HG03439 (cell line): ENCODE data around the gene KLRF1.
A peak's percentile ranks its signal among the peaks of the same experiment; 100 is the strongest.
"Not testable (repeated sequence)": the region's sequence is repeated elsewhere in the genome, so short reads cannot be mapped to it uniquely, and the experiment has no call there.

ENCODE experiments used
- ATAC-seq: cut with Tn5 transposase; IDR thresholded peaks from one replicate; pipeline ENCODE4 v1.9.1; 2021; ENCODE audit warnings: mild to moderate bottlenecking, moderate library complexity; ENCODE audit not compliant: unreplicated experiment

The KLRF1 gene

DNA sequence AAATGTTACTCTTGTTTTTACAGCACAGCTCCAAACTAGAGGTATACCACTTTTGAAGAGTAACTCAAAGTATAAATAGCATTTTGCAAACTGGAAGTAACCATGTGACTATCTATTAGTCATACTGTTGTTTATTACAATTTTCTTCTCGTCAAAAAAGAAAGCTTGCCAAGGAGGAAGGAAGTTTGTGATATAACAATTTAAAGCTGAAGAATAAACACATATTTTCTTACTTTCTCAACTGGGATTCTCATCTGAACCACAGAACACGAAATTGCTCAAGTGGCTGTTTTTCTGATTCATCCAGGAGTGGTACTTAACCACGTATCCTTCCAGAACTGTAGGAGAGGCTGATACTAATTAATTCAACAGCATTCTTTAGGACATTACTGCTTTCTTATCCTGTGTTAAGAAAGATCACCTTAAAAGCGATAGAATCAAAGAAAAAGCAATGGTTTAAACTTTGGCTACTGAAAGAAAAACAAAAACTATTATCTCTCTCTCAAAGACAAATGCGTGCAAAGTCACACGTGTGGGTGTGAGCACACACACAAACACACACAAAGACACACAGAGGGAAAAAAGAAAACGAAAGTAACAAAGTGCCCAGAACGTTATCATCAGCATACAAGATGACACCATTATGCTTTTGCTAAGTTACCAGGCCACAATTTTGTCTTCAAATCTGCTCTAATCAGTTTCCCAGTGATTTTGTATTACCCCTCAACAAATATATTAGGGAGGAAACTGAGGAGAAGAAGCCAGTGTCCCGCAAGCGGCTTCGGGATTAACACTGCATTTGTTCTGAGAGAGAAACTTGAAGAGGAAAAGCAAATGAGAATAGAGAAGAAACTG is 42.3 kb downstream of the KLRF1 start, which contains the start of gene CLEC2B:
TSS of gene CLEC2B (minus strand) at position 48 of the 855 bp plus-strand sequence.
- peak; percentile 37 for ATAC-seq

DNA sequence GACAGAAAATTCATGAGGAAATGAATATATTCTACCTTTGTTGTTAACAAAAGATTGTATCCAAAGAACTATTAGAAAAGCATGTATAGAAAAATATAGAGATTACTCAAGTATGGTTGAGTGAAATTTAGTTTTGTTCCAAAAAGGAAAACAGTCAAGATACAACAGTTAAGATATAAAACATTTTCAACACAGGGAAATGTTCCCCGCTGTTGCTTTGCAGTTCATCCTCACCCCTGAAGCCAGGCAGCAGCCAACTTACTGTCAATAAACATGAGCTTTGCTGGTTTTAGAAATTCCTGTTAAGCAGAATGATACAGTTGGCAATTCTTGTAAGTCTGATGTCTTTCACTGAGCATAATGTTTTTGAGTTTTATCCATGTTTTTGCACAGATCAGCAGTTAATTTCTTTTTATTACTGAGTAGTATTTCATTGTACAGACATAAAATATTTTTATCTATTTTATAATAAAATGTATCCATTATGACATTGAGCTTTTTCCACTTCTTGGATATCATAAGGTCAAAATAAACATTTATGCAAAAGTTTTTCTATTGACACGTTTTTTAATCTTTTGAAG is 43.1 kb downstream of the KLRF1 start:
- ATAC-seq, result no peak

DNA sequence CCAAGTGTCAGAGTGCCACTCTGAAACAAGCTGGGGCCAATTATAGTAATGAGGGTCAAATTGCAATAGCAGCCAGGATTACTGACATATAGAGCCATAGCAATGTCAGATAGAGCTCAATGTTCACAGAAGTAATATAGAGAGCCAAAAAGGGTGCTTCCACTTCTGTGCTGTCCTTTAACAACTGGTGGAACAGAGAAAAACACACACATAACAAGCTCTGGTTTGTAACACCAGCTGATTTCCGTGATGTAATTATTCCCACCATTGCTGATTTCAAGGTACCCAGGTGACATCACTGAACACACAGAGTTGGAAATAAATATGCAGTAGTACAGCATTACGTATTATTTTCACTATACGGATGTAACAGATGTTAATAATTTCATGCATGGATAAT is 44.9 kb downstream of the KLRF1 start:
- no peak for ATAC-seq

DNA sequence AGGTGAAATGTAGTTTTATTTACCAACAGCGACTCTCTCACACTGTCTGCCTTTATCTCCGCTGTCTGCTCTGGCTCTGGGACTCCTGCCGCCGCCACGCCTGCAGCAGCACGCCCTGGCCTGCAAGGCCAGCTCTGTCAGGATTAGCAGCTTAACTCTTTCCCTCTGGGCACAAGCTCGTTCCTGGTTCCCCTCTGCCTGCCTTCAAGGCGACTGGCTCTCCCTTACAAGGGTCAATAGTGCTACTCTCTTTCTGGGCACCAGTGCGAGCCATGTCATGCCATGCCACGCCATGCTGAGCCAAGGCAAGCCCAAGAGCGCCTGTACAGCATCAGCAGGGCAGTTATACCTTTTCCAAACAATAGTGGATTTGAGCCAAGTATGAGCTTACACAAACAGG is 45.5 kb downstream of the KLRF1 start:
- ATAC-seq, result no peak

DNA sequence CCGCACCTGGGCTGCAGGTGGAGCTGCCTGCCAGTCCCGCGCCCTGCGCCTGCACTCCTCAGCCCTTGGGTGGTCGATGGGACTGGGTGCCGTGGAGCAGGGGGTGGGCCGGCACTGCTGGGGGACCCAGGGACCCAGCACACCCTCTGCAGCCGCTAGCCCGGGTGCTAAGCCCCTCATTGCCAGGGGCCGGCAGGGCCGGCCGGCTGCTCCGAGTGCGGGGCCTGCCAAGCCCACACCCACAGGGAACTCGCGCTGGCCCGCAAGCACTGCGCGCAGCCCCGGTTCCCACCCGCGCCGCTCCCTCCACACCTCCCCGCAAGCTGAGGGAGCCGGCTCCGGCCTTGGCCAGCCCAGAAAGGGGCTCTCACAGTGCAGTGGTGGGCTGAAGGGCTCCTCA is 48.8 kb downstream of the KLRF1 start:
- not testable (repeated sequence) for ATAC-seq

DNA sequence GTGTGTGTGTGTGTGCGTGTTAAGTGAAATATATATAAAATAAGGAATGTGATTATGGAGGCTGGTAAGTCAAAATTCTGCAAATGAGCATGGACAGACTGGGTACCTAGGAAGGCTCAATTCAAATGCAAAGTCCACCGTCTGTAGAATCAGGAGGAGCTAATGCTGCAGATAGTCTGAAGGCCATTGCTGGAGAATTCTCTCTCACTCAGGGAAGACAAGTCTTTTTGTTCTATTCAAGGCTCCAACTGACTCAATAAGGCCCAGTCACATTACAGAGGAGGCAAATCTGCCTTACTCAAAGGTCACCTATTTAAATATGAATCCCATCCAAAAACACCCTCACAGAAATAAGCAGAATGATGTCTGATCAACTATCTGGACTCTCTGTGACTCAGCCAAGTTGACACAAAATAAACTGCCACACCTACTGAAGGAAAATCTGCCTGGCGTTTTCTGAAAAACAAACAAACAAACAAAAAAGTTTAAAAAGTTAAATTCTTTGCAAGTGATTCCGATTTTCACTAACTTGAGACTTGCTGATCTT is 53.3 kb downstream of the KLRF1 start:
- no peak for ATAC-seq

DNA sequence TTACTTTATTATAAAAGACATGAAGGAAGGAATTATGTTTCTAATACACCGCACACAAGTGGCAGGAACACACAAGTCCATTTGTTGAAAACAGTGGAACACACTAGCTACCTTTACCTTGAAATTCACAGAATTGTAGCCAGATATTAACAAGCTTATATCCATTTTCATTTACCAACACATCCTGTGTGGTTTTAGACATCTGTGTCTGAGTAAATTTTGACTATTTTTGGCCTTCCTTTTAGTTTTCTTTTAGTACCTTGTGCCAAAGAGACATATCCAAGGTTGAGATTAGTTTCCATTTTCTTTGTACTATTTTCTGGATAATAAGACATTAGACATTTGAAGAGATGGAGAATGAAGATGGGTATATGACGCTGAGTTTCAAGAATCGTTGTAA is 54.0 kb downstream of the KLRF1 start, which contains the start of gene KLRF2:
TSS of gene KLRF2 (plus strand) at position 244 of the 400 bp plus-strand sequence. CDS start at position 351, 107 bp downstream.
- no peak for ATAC-seq

DNA sequence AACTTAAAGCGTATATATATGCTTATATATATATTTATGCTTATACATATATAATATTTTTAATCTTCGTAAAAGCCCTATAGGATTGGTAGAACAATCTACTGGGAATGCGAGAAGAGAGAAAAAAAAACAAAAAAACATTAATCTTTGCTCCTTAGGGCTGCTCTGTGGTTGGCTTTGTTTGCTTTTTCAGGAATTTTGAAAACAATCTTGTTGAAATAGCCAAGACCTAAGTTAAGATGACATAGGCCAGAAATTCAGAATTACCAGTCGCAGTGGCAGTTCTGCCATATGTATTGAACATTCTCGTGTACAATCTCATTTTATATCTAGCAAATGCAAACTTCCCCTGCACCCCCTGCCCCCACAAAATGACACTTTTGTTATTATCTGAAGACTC is 54.7 kb downstream of the KLRF1 start:
- ATAC-seq, result no peak

DNA sequence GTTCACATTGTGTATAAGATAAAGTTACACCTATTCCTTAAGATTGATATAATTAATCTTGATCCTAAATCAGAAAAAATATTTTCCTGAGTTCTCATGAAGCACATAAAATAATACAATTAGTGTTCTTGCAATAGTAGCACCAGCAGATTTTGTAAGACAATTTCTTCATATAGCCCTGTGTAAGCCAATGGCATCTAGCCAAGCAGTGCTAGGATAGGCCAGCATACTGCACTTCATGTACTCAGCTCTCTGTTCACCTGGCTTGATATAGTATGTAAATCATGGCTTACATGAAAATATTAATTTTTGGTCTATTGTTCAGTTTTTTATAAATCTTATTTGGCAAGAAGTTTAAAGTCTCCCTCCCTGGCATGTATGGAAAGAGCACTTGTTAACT is 55.9 kb downstream of the KLRF1 start:
- no peak for ATAC-seq

DNA sequence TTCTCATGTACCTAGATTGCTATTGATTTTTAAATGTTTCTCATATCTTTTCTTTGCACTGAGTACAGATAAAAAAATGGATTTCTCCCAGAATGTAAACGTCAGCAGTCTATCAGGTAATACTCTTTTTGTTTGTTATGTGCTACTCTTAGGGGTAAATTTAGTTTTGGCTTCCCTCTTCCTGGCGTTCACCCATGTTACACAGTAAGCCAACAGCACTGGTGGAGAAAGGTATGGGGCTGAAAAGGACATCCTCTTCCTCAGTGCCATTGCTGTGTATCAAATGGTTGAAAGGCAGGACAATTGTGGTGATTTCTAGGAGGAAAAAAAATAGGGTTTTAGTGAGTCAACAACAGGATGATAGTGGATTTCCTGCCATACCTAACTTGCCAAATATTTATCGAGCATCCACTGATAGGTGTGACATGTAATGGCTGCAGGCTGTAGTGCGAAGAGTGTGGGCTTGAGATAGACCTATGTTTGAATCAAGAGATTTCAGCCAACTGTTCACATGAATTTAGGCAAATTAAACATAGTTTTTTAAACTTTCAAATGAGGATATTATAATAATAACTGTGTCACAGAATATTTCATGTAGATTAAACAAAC is 61.5 kb downstream of the KLRF1 start:
- ATAC-seq, result no peak
